ENCODE measurements around the gene SETD1B. TPM values are rescaled to one million over a fixed set of nuclear protein-coding genes. Genes with fewer than 3 reads are reported as not detected.
"Not testable (repeated sequence)": the region's sequence is repeated elsewhere in the genome, so short reads cannot be mapped to it uniquely, and the experiment has no call there.

The SETD1B gene
- total RNA-seq, 2 donors from 2014 or later: 20.3 to 21.2 TPM

GRCh38 chr12:121860257-121860656, 56.4 kb downstream of the SETD1B start:
- H3K9me3 Mint-ChIP-seq: no peaks in the 10 kb centered on the region
- ATAC-seq (replicated peaks in 1 of 2): no peak
- no peak overlapping the region for H3K27ac Mint-ChIP-seq
- H3K4me3 Mint-ChIP-seq: no peak overlapping the region
- no peaks in the 10 kb centered on the region for H3K27me3 Mint-ChIP-seq (ENCODE audit: low read depth)
- DNase-seq: no peak
- H3K36me3 Mint-ChIP-seq (ENCODE audit: insufficient read depth in 2 of 2): no peaks in the 10 kb centered on the region
- no peaks in the 10 kb centered on the region for H3K4me1 Mint-ChIP-seq (ENCODE audit: low read depth)

- not testable (repeated sequence) for H3K36me3 Mint-ChIP-seq (ENCODE audit: insufficient read depth in 2 of 2); H3K4me3 Mint-ChIP-seq; H3K27me3 Mint-ChIP-seq (ENCODE audit: low read depth); ATAC-seq (replicated peaks in 1 of 2); H3K27ac Mint-ChIP-seq; H3K4me1 Mint-ChIP-seq (ENCODE audit: low read depth); H3K9me3 Mint-ChIP-seq; DNase-seq
Measured at GRCh38 chr12:121860699-121861098, 56.9 kb downstream of the SETD1B start.

- ATAC-seq (replicated peaks in 1 of 2) (no peak), DNase-seq (no peak)
- Mint-ChIP-seq H3K27me3 (ENCODE audit: low read depth) (no peaks in the 10 kb centered on the region), H3K9me3 (no peaks in the 10 kb centered on the region), H3K4me1 (ENCODE audit: low read depth) (no peaks in the 10 kb centered on the region), H3K4me3 (no peak overlapping the region), H3K36me3 (ENCODE audit: insufficient read depth in 2 of 2) (no peaks in the 10 kb centered on the region), H3K27ac (no peak overlapping the region)
Measured at GRCh38 chr12:121861636-121862254, 57.9 kb downstream of the SETD1B start.

DNA sequence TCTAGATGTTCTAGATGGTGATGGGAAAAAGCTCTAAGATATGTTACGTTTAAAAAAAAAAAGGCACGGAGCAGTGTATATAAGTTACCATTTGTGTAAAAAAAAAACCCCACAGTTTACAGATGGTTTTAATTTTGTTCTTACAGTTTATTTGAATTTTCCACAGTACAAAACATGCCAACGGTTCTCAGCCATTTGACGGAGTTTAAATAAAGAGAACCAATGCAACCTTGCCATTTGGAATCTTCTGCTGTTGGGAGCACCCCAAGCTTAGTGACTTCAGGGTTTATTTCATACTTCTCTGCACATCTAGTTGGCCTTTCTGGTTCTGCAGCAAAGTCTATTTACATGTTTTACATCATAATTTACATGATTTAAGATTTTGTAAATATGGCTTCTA, 62.5 kb downstream of the SETD1B start:
- H3K9me3 Mint-ChIP-seq: no peaks in the 10 kb centered on the region
- no peaks in the 10 kb centered on the region for H3K4me1 Mint-ChIP-seq (ENCODE audit: low read depth)
- no peaks in the 10 kb centered on the region for H3K27me3 Mint-ChIP-seq (ENCODE audit: low read depth)
- ATAC-seq (replicated peaks in 1 of 2): no peak
- no peaks in the 10 kb centered on the region for H3K36me3 Mint-ChIP-seq (ENCODE audit: insufficient read depth in 2 of 2)
- no peak for DNase-seq
- no peak overlapping the region for H3K4me3 Mint-ChIP-seq
- H3K27ac Mint-ChIP-seq: no peak overlapping the region

- not testable (repeated sequence) for H3K9me3 Mint-ChIP-seq; ATAC-seq (replicated peaks in 1 of 2); H3K4me3 Mint-ChIP-seq; H3K27ac Mint-ChIP-seq; H3K36me3 Mint-ChIP-seq (ENCODE audit: insufficient read depth in 2 of 2); H3K27me3 Mint-ChIP-seq (ENCODE audit: low read depth); H3K4me1 Mint-ChIP-seq (ENCODE audit: low read depth); DNase-seq
Measured at GRCh38 chr12:121869229-121869628, 65.4 kb downstream of the SETD1B start.

- H3K9me3 Mint-ChIP-seq: no peaks in the 10 kb centered on the region
- no peak for ATAC-seq (replicated peaks in 1 of 2)
- no peak overlapping the region for H3K4me3 Mint-ChIP-seq
- no peak for DNase-seq
- no peak overlapping the region for H3K27ac Mint-ChIP-seq
- peaks cover 5% of the 10 kb centered on the region for H3K4me1 Mint-ChIP-seq (ENCODE audit: low read depth)
- no peaks in the 10 kb centered on the region for H3K27me3 Mint-ChIP-seq (ENCODE audit: low read depth)
- no peaks in the 10 kb centered on the region for H3K36me3 Mint-ChIP-seq (ENCODE audit: insufficient read depth in 2 of 2)
Measured at GRCh38 chr12:121871467-121871866, 67.7 kb downstream of the SETD1B start.

- DNase-seq (no peak), ATAC-seq (replicated peaks in 1 of 2) (peak; percentile 72 to 86)
- Mint-ChIP-seq H3K36me3 (ENCODE audit: insufficient read depth in 2 of 2) (no peaks in the 10 kb centered on the region), H3K27ac (no peak overlapping the region), H3K4me1 (ENCODE audit: low read depth) (peaks cover 5% of the 10 kb centered on the region), H3K9me3 (no peaks in the 10 kb centered on the region), H3K4me3 (no peak overlapping the region), H3K27me3 (ENCODE audit: low read depth) (no peaks in the 10 kb centered on the region)
Measured at GRCh38 chr12:121872546-121873215, 68.9 kb downstream of the SETD1B start.

DNA sequence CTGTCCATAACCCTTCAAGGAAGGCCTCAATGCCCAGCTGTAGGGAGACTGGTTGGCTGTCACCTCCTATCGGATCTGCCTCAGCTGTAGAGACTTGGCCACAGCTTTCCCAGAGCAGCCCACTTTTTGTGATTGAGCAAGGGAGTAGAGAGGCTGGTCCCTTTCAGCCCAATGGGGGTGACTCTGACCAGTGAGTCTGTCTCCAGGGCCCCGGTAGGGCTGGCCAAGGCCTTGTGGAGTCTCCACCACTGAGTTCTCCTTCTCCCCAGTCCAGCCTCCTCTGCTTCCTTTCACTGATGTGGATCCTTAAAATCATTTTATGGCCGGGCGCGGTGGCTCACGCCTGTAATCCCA, 69.4 kb downstream of the SETD1B start:
- DNase-seq: no peak
- Mint-ChIP-seq H3K36me3 (ENCODE audit: insufficient read depth in 2 of 2) (no peaks in the 10 kb centered on the region), H3K27me3 (ENCODE audit: low read depth) (no peaks in the 10 kb centered on the region), H3K27ac (no peak overlapping the region), H3K4me1 (ENCODE audit: low read depth) (peaks cover 5% of the 10 kb centered on the region), H3K4me3 (no peak overlapping the region), H3K9me3 (no peaks in the 10 kb centered on the region)
- ATAC-seq (replicated peaks in 1 of 2): no peak

- no peaks in the 10 kb centered on the region for H3K9me3 Mint-ChIP-seq
Measured at GRCh38 chr12:121874071-121874470, 70.3 kb downstream of the SETD1B start.

DNA sequence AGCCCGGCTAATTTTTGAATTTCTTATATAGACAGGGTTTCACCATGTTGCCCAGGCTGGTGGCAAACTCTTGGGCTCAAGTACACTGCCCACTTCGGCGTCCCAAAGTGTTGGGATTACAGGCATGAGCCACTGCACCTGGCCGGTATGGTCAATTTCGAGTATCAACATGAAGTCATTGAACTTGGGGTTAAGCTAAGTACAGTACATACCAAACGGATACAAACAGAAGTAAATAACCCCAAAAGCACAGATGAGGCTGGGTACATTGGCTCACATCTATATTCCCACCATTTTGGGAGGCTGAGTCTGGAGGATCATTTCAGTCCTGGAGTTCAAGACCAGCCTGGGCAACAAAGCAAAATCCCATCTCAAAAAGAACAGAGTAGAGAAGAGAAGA, 71.8 kb downstream of the SETD1B start:
- Mint-ChIP-seq H3K9me3 (no peaks in the 10 kb centered on the region), H3K4me1 (ENCODE audit: low read depth) (peaks cover 5% of the 10 kb centered on the region), H3K27me3 (ENCODE audit: low read depth) (no peaks in the 10 kb centered on the region), H3K27ac (no peak overlapping the region), H3K4me3 (no peak overlapping the region), H3K36me3 (ENCODE audit: insufficient read depth in 2 of 2) (no peaks in the 10 kb centered on the region)
- ATAC-seq (replicated peaks in 1 of 2): no peak
- no peak for DNase-seq

More at GRCh38 chr12:121874071-121874470, 70.3 kb downstream of the SETD1B start:
- H3K4me1 Mint-ChIP-seq (ENCODE audit: low read depth): peaks cover 5% of the 10 kb centered on the region
- no peak overlapping the region for H3K4me3 Mint-ChIP-seq
- DNase-seq (no peak), ATAC-seq (replicated peaks in 1 of 2) (no peak)
- H3K27ac Mint-ChIP-seq: no peak overlapping the region
- no peaks in the 10 kb centered on the region for H3K27me3 Mint-ChIP-seq (ENCODE audit: low read depth)
- no peaks in the 10 kb centered on the region for H3K36me3 Mint-ChIP-seq (ENCODE audit: insufficient read depth in 2 of 2)

DNA sequence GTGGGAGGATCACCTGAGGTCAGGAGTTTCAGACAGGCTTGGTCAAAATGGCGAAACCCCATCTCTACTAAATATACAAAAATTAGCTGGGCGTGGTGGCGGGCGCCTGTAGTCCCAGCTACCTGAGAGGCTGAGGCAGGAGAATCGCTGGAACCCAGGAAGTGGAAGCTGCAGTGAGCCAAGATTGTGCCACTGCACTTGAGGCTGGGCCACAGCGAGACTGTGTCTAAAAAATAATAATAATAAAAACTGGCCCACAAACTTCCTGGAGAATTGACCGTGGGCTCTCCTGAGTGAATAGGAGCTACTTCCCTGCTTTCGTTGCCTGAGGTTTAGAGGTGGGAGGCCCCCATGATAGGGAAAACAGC, 72.3 kb downstream of the SETD1B start:
- not testable (repeated sequence) for DNase-seq; H3K27me3 Mint-ChIP-seq (ENCODE audit: low read depth); H3K9me3 Mint-ChIP-seq; H3K4me3 Mint-ChIP-seq; H3K36me3 Mint-ChIP-seq (ENCODE audit: insufficient read depth in 2 of 2); ATAC-seq (replicated peaks in 1 of 2); H3K27ac Mint-ChIP-seq; H3K4me1 Mint-ChIP-seq (ENCODE audit: low read depth)

Other genes with a start within 250 kb of the SETD1B start
- gene KDM2B, start 223.0 kb upstream of the SETD1B start, total RNA-seq: 10 to 100 TPM; 43.4 to 47.7 TPM
- 10 to 100 TPM; 35.2 to 39.3 TPM for gene ORAI1, start 177.5 kb upstream of the SETD1B start, total RNA-seq
- 1 to 10 TPM; 2.4 to 3.2 TPM for gene MORN3, start 134.4 kb upstream of the SETD1B start, total RNA-seq
- 10 to 100 TPM in 1 of 2 donors, 1 to 10 TPM in 1; 7.1 to 10.1 TPM for gene TMEM120B, start 91.3 kb upstream of the SETD1B start, total RNA-seq
- gene RHOF, start 10.3 kb upstream of the SETD1B start, total RNA-seq: 100 to 1,000 TPM; 154 to 165 TPM
- gene HPD, start 54.9 kb downstream of the SETD1B start, total RNA-seq: not detected
- gene PSMD9, start 84.8 kb downstream of the SETD1B start, total RNA-seq: 10 to 100 TPM; 56.9 to 85.7 TPM
- gene CFAP251, start 114.6 kb downstream of the SETD1B start, total RNA-seq: 1 to 10 TPM in 1 of 2 donors, under 1 TPM in 1; 0.70 to 1.6 TPM
- gene BCL7A, start 217.9 kb downstream of the SETD1B start, total RNA-seq: 10 to 100 TPM in 1 of 2 donors, 1 to 10 TPM in 1; 6.4 to 12.2 TPM

All from activated T-cell treated with anti-CD3 and anti-CD28 coated beads, Interleukin-2, amount 50 U/mL, for 72 hours (primary cell).